ENCODE data around the gene FAM185A.
A peak's percentile ranks its signal among the peaks of the same experiment; 100 is the strongest.
"Not testable (repeated sequence)": the region's sequence is repeated elsewhere in the genome, so short reads cannot be mapped to it uniquely, and the experiment has no call there.

Gene FAM185A

DNA sequence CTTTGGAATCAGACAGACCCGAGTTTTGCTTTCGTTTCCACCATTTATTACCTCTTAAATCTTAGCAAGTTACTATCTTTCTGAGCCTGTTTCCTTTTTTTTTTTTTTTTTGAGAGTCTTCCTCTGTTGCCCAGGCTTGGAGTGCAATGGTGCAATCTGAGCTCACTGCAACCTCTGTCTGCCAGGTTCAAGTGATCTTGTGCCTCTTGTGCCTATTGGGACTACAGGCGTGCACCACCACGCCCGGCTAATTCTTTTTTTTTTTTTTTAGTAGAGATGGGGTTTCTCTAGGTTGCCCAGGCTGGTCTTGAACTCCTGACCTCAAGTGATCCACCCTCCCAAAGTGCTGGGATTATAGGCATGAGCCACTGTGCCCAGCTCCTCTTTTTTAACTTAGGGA is 84.5 kb downstream of the FAM185A start:
- no peak for DNase-seq

DNA sequence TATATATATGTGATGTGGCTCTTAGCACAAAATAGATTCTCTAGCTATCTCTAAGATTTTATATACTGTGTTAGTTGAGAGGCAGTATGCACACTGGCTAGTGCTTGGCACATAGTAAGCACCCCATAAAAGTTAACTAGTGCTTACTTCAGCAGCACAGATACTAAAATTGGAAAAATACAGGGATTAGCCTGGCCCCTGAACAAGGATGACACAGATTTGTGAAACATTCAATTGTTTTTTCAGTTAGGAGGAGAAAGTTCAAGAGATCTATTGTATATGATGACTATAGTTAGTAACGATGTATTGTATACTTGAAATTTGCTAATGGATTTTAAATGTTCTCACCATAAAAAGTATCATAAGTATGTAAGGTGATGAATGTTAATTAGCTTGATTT is 85.7 kb downstream of the FAM185A start:
- DNase-seq: no peak

DNA sequence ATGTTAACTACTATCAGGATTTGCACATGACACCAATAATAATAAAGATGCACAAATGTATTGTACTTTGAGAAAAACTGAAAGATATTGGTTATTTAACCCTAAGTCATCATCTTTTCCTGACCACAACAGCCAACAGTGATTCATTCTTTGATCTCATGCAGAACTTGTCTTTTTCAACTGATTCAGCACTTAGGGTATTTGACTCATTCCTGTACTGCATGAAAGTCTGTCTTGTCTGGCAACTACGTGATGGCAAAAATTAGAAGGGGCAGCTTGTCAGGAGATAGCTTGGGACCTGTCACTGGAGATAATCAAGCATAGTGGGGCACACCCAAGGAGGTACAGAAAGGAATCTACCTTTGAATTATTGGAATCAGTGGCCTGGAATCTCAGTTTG is 86.2 kb downstream of the FAM185A start:
- DNase-seq: peak; percentile 92

DNA sequence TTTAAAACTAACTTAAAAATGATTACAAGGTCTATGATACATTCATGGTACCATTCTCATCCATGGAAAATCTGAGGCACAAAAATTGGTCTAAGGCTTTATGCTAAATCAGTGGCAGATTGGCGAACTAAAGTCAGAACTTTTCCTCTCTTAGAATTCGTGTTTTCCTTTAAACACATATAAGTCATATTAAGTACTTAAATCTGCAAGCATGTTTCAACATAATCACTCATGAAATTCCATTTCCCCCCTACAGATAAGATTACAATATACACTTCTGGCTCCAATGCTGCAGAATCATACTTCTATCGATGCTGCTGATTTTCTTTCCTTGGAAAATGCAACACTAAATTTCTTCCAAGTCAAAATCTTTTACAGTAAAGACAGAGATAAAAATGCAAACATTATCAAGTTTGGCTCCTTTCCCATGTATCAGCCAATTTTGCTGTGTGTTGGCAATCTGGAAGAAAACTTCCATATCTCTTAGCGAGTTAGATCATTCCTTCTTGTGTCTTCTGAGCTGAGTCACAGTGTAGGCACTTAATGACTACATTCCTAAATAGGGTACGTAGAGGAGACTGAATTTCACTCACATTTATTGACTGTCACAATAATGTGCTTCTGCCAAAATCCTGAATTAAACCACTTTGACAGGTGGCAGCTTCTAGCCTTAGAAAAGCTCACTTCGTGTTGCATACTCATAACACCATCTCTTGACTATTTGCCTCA is 87.6 kb downstream of the FAM185A start:
- no peak for DNase-seq

DNA sequence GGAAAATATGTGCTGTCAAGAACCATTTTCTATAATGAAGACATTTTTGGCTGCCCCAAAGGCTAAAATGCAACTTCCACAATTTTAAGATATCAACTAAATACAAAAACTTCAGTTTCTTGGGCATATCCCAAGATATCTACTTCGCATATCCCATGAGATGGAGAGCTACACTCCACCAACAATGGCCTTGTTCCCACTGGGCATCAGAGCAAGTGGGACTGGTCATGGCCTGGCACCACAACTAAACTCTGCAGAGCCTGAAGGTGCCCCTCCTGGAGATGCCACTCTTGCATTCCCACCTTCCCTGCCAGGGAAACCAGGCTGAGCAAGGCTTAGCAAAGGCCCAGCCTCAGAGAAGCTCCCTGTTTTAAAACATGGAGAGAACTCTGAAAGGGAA is 88.2 kb downstream of the FAM185A start:
- no peak for DNase-seq

DNA sequence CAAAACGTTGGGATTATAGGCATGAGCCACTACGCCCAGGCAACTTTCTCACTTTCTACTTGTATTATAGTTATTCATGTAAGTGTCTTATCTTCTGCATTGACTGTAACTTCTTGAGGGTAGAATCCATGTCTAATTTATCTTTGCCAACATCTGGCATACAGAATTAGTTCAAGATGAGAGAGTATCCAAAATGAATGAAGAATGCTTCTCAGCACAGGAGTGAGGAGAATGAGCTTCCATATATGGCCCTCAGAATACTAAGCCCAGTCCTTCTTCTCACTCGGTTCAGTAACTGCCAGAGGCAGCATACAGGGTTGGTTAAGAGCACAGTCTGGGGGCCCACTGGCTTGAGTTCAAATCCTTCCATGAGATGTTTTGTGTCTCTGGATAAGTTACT is 89.0 kb downstream of the FAM185A start:
- DNase-seq: no peak

DNA sequence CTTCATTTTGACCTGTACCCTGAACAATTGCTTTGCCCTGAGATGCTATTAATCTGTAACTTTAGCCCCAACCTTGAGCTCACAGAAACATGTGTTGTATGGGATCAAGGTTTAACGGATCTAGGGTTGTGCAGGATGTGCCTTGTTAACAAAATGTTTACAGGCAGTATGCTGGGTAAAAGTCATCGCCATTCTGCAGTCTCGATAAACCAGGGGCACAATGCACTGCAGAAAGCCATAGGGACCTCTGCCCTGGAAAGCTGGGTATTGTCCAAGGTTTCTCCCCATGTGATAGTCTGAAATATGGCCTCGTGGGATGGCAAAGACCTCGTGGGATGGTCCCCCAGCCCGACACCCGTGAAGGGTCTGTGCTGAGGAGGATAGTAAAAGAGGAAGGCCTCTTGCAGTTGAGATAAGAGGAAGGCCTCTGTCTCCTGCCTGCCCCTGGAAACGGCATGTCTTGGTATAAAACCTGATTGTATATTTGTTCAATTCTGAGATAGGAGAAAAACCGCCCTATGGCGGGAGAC is 89.8 kb downstream of the FAM185A start:
- not testable (repeated sequence) for DNase-seq

DNA sequence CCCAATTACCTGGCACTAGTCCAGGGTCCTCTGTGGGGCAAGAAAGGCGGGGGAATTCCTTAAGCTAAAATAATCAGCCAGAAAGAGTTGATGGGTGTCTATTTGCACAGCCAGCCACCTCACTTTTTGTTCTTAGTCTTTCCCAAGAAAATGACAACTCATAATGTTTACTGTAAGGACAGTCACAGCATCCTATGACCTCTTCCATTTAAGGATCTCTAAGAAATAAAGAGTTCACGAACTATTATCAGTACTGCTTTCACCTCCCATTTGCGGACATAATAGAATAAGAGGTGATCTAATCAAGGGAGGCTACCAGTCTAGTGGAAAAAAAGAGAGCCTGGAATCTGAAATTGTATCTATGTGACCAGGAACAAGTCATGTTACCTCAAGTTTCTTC is 91.6 kb downstream of the FAM185A start:
- no peak for DNase-seq

DNA sequence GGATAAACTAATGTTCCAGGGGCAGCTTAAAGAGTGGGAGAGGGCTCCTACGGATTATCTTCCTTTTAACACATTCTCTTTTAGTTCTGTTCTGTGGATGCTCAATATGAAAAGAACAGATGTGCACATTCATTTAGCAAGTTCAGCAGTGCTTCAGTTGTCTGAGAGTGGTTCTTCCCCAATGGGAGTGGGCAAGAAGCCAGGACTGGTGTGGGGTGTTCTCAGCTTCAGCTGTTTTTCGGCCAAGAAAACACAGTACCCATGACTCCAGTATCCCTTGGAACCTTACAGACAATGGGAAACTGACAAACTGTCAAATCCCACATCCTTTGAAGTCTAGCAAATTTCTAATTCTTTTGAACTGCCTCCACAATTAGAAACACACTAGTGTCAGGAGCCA is 92.5 kb downstream of the FAM185A start:
- DNase-seq: no peak

DNA sequence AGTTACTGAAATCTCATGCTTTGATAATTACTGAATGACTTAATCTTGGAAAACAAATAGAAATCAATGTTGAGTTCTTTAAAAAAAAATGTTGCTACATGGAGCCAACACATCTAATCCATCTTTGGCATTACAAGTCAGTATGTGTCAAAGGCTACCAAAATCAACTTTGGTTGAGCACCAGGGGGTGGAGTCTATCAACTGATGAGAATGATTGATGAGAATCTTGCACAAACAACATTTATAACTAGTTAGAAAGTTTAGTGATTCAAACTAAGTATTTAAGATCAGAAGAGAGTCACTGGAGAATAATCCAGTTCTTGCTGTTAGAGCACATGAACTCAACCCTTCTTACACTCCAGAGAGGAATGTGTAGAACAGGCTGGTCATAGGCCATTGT is 93.5 kb downstream of the FAM185A start:
- DNase-seq: no peak

DNA sequence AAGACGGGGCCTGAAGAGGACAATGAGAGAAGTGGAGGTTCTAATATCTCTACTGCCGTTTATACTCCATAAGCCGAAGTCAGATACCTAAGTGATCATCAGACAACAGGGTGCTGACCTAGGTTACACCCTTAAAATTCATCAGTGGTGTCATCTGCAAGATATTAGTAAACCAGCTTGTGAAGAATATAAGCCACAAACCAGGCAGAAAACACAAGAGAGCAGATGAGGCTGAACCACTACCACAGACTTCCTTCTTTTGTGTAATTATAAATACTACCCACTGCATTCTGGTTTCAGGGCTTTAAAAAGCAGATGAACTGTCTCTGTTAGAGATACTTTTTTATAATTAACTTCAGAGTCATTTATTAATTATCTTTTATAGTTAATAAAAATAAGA is 95.1 kb downstream of the FAM185A start:
- peak; percentile 55 for DNase-seq

DNA sequence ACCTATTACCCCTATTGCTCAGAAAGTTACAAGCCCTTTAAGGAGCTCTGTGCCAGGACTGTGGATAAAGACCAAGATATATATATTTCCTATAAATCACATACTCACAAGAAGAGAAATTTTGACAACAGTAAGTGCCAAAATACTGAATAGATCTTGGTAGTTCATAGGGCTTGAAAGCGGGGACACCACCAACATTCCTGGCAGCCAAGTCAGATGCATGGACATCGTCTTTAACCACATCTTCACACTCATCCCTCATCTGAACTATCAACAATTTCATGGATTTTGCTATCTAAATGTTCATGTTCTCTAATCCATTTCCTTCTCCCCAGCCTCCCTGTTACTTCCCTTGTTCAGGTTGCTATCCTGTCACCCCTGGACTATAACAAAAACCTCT is 96.5 kb downstream of the FAM185A start:
- no peak for DNase-seq

DNA sequence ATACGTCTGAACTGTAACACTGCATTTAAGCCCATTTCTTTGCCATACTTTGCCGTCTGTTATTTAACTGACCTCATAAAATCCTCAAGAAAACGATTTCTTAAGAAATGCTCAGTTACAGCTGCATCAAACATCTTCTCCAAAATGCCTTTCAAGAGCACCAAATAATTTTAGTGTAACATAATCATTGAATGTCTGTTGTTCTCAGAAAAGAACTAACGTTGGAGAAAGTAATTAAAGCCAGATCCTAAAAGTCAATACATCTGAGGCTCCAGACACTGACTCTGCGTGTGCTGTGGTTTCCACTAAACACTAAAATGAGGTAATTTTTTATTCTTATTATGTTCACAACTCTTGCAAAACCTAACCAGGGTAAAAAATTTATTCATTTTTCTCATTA is 100.3 kb downstream of the FAM185A start:
- DNase-seq: no peak

DNA sequence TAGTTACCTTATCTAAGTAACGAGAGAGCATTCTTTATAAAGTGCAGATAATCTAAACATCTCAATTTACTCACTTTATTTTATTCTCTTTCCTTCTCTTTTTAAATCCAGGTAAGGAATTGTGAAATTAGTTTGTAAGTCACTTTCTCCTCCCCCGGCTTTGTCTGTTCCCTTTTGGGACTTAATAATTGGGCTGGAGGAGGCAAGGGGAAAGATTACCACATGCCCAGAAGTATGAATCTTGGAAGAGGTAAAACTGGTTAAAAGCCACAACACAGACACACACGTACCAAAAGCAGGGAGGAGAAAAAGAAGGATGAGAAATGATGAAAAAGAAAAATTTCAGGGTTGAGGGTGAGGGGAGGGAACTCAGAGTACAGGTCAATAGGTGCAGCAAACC is 100.7 kb downstream of the FAM185A start:
- no peak for DNase-seq

DNA sequence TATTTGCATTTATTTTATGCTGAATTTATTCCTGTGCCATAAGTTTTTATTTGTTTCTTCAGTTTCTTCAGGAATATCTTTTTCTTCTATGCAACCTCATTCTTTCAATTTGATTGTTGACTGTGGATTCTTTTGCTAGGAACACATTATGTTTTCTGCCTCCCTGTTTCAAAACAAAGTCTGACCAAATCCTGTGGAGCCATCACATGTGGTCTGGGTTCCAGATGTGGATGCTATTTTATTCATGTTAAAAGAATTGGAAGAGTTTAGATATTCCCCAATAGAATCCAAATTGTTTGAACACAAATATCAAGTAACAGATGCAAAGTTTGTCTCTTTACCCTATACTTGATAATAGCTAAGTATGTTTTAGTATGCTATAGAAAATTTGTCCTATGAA is 107.2 kb downstream of the FAM185A start:
- no peak for DNase-seq

All from activated CD4-positive, alpha-beta T cell treated with anti-CD3 and anti-CD28 coated beads, Interleukin-10, Interleukin-2, amounts not matched to agents 100 ng/mL and 50 ng/mL, durations not matched to agents 16 hours and 8 hours (primary cell).